Uterus (tissue), 4 donors: Measurements from ENCODE around the gene NPW. TPM values are rescaled to one million over a fixed set of nuclear protein-coding genes. Genes with fewer than 3 reads are reported as not detected.
A peak's percentile ranks its signal among the peaks of the same experiment; 100 is the strongest.
"Not testable (repeated sequence)": the region's sequence is repeated elsewhere in the genome, so short reads cannot be mapped to it uniquely, and the experiment has no call there.

Experiments used
- DNase-seq, 2 donors: peaks; one replicate each; pipeline ENCODE4 v3.0.0-alpha.2; 2019 to 2020
- H3K27ac ChIP-seq, 2 donors: fragments of 200-600 bp; sonication (generic); 1 replicate in 1 of 2; 2 replicates in 1 of 2; pipeline ENCODE4 v1.5.1; 2016 to 2018
- H3K27me3 ChIP-seq, 2 donors: fragments of 200-600 bp; sonication (generic); one replicate each; pipeline ENCODE4 v1.5.1; 2018 to 2019; ENCODE audit warnings: control low read depth in 1 of 2
- H3K36me3 ChIP-seq, 2 donors: fragments of 200-600 bp; sonication (generic); one replicate each; pipeline ENCODE4 v1.5.1; 2019; ENCODE audit warnings: control low read depth in 1 of 2
- H3K4me1 ChIP-seq, 2 donors: fragments of 200-600 bp; sonication (generic); one replicate each; pipeline ENCODE4 v1.5.1; 2018 to 2019; ENCODE audit warnings: control low read depth in 1 of 2
- H3K4me3 ChIP-seq, 2 donors: fragments of 200-600 bp; sonication (generic); 1 replicate in 1 of 2; 2 replicates in 1 of 2; pipeline ENCODE4 v1.5.1; 2018 to 2019; ENCODE audit warnings: mild to moderate bottlenecking in 1 of 2
- H3K9me3 ChIP-seq, 2 donors: fragments of 200-600 bp; sonication (generic); one replicate each; pipeline ENCODE4 v1.5.1; 2019; ENCODE audit warnings: control low read depth in 1 of 2
- POLR2A ChIP-seq, 2 donors: fragments of 450-650 bp; IDR thresholded peaks; one replicate each; pipeline ENCODE4 v1.6.1; 2016; ENCODE audit warnings: antibody characterized with exemption in 2 of 2, mild to moderate bottlenecking in 1 of 2, moderate library complexity in 1 of 2
- intact Hi-C: fragments of 100-400 bp; cut with DNase I; formaldehyde crosslinking; loops from one replicate; pipeline ENCODE4 v1.15.1; 2023; ENCODE audit warnings: low total_unique reads
- total RNA-seq, 4 donors: library from RNA; depleted of rRNA in 3 of 4; stranded (reverse); fragments of >200 nt in 3 of 4; gene quantifications; one replicate each; pipeline versions ENCODE4 v1.1.0 to v1.2.4, GENCODE V29; 2014 to 2023
- TF ChIP-seq, protein P1 (sequence below), 4 experiments: fragments of 200-600 bp in 2 of 4; fragments of 450-650 bp in 2 of 4; sonication (generic) in 2 of 4; IDR thresholded peaks; one replicate each; pipeline ENCODE4 v1.5.1; 2016 to 2019; ENCODE audit warnings: antibody characterized with exemption in 4 of 4, mild to moderate bottlenecking in 2 of 4, moderate library complexity in 1 of 4
- donor health status: DM: yes; HTN: yes; CAD: no.

The NPW gene
- total RNA-seq, 4 donors from 2014 or later, result 1.5 TPM; not detected in 3

DNA sequence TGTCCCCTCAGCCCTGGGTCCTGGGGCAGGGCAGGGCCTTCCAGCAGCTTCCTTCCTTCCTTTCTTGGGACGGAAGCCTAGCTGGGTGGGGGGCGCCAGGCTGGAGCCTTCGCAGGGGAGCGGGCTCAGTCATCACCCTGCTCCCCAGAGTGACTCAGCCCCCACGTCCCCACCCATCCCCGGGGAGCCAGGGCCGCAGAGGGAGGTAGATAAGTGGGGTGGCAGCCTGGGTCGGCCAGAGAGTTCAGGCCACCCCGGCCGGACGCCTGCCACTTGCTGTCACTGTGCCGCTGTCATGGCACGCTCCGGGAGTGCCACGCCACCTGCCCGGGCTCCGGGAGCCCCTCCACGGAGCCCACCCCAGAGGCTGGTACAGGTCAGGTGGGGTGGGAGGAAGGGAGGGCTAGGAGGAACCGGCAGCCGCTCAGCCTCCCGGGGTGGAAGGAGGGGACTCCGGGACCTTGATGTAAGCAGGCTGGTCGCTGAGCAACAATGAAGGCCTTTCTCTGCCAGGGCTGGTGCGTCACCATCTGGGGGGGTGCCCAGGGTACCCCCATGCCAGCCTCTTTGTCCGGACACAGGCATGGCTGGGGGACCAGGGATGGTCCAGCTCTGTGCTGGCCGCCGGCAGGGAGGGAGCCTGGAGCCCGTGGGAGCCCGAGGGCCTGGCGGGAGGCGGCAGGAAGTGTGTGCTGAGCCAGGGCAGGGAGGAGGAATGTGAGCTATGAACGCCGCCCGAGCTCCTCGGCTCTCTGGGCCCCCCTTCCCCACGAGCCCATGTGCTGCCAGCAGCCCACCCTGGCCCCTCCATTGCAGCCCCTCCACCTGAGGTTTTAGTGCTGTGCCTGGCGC, 13.7 kb downstream of the NPW start:
- Histone ChIP-seq H3K36me3 (no peaks in the 10 kb centered on the region), H3K9me3 (no peaks in the 10 kb centered on the region), H3K4me3 (peak overlapping the region; percentile 14 to 20), H3K27ac (peak overlapping the region; percentile 80 to 83), H3K4me1 (peaks cover 0 to 32% of the 10 kb centered on the region in 2 donors), H3K27me3 (no peaks in the 10 kb centered on the region)
- intact Hi-C loops, result no loop called here
- TF ChIP-seq, protein P1, sequence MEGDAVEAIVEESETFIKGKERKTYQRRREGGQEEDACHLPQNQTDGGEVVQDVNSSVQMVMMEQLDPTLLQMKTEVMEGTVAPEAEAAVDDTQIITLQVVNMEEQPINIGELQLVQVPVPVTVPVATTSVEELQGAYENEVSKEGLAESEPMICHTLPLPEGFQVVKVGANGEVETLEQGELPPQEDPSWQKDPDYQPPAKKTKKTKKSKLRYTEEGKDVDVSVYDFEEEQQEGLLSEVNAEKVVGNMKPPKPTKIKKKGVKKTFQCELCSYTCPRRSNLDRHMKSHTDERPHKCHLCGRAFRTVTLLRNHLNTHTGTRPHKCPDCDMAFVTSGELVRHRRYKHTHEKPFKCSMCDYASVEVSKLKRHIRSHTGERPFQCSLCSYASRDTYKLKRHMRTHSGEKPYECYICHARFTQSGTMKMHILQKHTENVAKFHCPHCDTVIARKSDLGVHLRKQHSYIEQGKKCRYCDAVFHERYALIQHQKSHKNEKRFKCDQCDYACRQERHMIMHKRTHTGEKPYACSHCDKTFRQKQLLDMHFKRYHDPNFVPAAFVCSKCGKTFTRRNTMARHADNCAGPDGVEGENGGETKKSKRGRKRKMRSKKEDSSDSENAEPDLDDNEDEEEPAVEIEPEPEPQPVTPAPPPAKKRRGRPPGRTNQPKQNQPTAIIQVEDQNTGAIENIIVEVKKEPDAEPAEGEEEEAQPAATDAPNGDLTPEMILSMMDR (IDR thresholded peaks at IDR 0.05), result no peak
- no peak for TF ChIP-seq POLR2A (IDR thresholded peaks at IDR 0.05)
- DNase-seq, result peak; percentile 71 to 72

- H3K27me3 ChIP-seq, intact Hi-C loops, DNase-seq, H3K36me3 ChIP-seq, H3K9me3 ChIP-seq: not testable (repeated sequence)
- peaks cover 0 to 32% of the 10 kb centered on the region in 2 donors for H3K4me1 ChIP-seq
- H3K4me3 ChIP-seq, result peak overlapping the region; percentile 14 to 20
- peak overlapping the region; percentile 91 to 92 for H3K27ac ChIP-seq
These were observed 14.5 kb downstream of the NPW start for GRCh38 chr16:2033909-2034695.

- H3K36me3 ChIP-seq, result no peaks in the 10 kb centered on the region
- H3K27me3 ChIP-seq, result no peaks in the 10 kb centered on the region
- TF ChIP-seq, protein P1 (IDR thresholded peaks at IDR 0.05), result no peak
- TF ChIP-seq POLR2A (IDR thresholded peaks at IDR 0.05), result no peak
- H3K4me1 ChIP-seq, result peaks cover 0 to 32% of the 10 kb centered on the region in 2 donors
- intact Hi-C loops, result no loop called here
- H3K4me3 ChIP-seq, result peak overlapping the region in 1 of 2 donors; percentile 8
- DNase-seq, result peak in 1 of 2 donors; percentile 39
- H3K9me3 ChIP-seq, result no peaks in the 10 kb centered on the region
- H3K27ac ChIP-seq, result peak overlapping the region; percentile 91 to 92
These were observed 15.3 kb downstream of the NPW start for GRCh38 chr16:2034696-2035430.

DNA sequence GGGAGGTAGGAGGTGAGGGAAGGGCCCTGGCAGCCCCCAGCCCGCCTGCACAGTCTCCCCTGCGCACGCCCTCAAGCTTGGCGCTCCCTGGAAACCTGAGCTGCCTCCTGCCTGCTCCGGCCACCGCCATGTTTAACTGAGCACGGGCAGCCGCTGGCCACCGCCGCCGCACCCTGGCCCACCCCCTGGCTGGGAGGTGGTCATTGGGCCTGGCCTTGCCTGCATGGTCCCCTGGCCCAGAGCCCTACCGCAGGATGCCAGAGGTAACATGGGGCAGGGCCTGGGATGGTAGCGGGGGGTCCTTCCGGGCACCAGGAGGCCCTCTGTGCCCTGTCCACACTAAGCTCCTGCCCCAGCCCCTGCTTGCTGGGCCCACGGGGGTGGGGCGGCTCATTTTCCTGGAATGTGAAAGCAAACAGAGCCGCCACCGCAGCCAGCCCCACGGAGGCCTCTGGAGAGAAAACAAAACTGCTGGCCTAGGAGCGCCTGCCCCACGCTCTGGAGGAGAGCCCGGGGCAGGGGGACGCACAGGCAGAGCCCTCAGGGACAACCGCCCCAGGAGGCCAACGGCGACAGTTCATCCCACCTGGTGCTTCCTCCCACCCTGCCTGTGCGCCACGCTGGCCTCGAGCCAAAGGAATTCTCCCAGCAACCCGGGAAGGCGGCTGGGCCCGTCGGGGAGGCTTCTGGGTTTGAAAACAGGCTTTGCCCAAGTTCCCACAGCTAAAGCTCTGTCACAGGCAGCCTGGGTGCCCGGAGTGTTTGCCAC, 16.0 kb downstream of the NPW start:
- no peaks in the 10 kb centered on the region for H3K27me3 ChIP-seq
- intact Hi-C loops, result no loop called here
- H3K36me3 ChIP-seq, result no peaks in the 10 kb centered on the region
- TF ChIP-seq POLR2A (IDR thresholded peaks at IDR 0.05), result no peak
- TF ChIP-seq, protein P1 (IDR thresholded peaks at IDR 0.05), result no peak
- DNase-seq, result peak in 1 of 2 donors; percentile 66
- no peaks in the 10 kb centered on the region for H3K9me3 ChIP-seq
- H3K27ac ChIP-seq, result peak overlapping the region; percentile 91 to 92
- peaks cover 0 to 32% of the 10 kb centered on the region in 2 donors for H3K4me1 ChIP-seq
- peak overlapping the region in 1 of 2 donors; percentile 8 for H3K4me3 ChIP-seq
